Urothelium cell line (cell line): ENCODE results near the gene SCN1B.
"Not testable (repeated sequence)": the region's sequence is repeated elsewhere in the genome, so short reads cannot be mapped to it uniquely, and the experiment has no call there.

Experiments
- DNase-seq: peaks from one replicate; pipeline ENCODE4 v3.0.0; 2011; ENCODE audit warnings: low spot score, mixed read lengths
- FAIRE-seq: peaks from 2 replicates; lab custom pipeline; 2011; peaks lifted over from hg19 to GRCh38; lab: Jason Lieb, UNC

SCN1B gene

GRCh38 chr19:35015954-35016351, 14.3 kb upstream of the SCN1B start:
- no peak for FAIRE-seq

GRCh38 chr19:35017507-35017906, 12.8 kb upstream of the SCN1B start:
- FAIRE-seq (no peak), DNase-seq (no peak)

More at GRCh38 chr19:35015954-35016351, 14.3 kb upstream of the SCN1B start:
- no peak for DNase-seq

- FAIRE-seq (no peak), DNase-seq (no peak)
Measured at GRCh38 chr19:35018379-35018778, 11.9 kb upstream of the SCN1B start.

- no peak for DNase-seq
- FAIRE-seq = no peak
Measured at GRCh38 chr19:35019144-35019543, 11.1 kb upstream of the SCN1B start.

- DNase-seq (no peak), FAIRE-seq (no peak)
Measured at GRCh38 chr19:35021016-35021415, 9.3 kb upstream of the SCN1B start.

- FAIRE-seq (no peak), DNase-seq (no peak)
Measured at GRCh38 chr19:35021596-35021995, 8.7 kb upstream of the SCN1B start.

GRCh38 chr19:35022460-35022859, 7.8 kb upstream of the SCN1B start:
- DNase-seq = no peak
- FAIRE-seq = no peak

GRCh38 chr19:35023428-35023827, 6.8 kb upstream of the SCN1B start:
- DNase-seq (no peak), FAIRE-seq (no peak)

- no peak for DNase-seq
- peak; percentile 9 for FAIRE-seq
Measured at GRCh38 chr19:35024095-35024494, 6.2 kb upstream of the SCN1B start.

GRCh38 chr19:35025969-35026368, 4.3 kb upstream of the SCN1B start:
- no peak for FAIRE-seq
- no peak for DNase-seq

GRCh38 chr19:35026418-35026817, 3.9 kb upstream of the SCN1B start:
- DNase-seq (no peak), FAIRE-seq (no peak)

GRCh38 chr19:35027009-35027408, 3.3 kb upstream of the SCN1B start:
- FAIRE-seq (no peak), DNase-seq (no peak)

GRCh38 chr19:35027851-35028599, 2.2 kb upstream of the SCN1B start:
- no peak for DNase-seq
- no peak for FAIRE-seq

GRCh38 chr19:35028600-35028885, 1.7 kb upstream of the SCN1B start:
- FAIRE-seq, DNase-seq: not testable (repeated sequence)

- not testable (repeated sequence) for DNase-seq, FAIRE-seq
Measured at GRCh38 chr19:35029275-35029736, 964 bp upstream of the SCN1B start.

- FAIRE-seq (no peak), DNase-seq (peak; percentile 21)
Measured at GRCh38 chr19:35029737-35030256, 473 bp upstream of the SCN1B start.

GRCh38 chr19:35031072-35031881, 1.0 kb downstream of the SCN1B start:
- FAIRE-seq (no peak), DNase-seq (peak; percentile 72)

GRCh38 chr19:35032356-35032865, 2.1 kb downstream of the SCN1B start:
- FAIRE-seq (no peak), DNase-seq (no peak)

- DNase-seq = no peak
- no peak for FAIRE-seq
Measured at GRCh38 chr19:35033067-35034004, 3.1 kb downstream of the SCN1B start.

GRCh38 chr19:35034005-35034502, 3.8 kb downstream of the SCN1B start:
- no peak for FAIRE-seq
- no peak for DNase-seq
